Measurements from ENCODE around the gene FARS2. TPM values are rescaled to one million over a fixed set of nuclear protein-coding genes. Genes with fewer than 3 reads are reported as not detected.

Gene FARS2
- total RNA-seq, 2 experiments from 2014 or later = 13.8 to 14.3 TPM

- no peak for TF ChIP-seq CTCF (conservative IDR thresholded peaks at IDR 0.05; ENCODE audit: low read length)
- TF ChIP-seq EZH2phosphoT487 (IDR thresholded peaks at IDR 0.05; ENCODE audit: borderline replicate concordance, low read depth, low read length) = no peak
- Histone ChIP-seq H3K36me3 (ENCODE audit: insufficient read depth, low read length) (no peaks in the 10 kb centered on the region), H3K9me2 (ENCODE audit: insufficient read depth, low read length) (no peaks in the 10 kb centered on the region), H2AFZ (ENCODE audit: low read length) (no peak overlapping the region), H3K4me3 (ENCODE audit: low read depth, low read length, poor library complexity, severe bottlenecking) (no peak overlapping the region), H3K9me3 (ENCODE audit: low read length) (no peaks in the 10 kb centered on the region), H4K20me1 (ENCODE audit: insufficient read depth, low read length) (no peaks in the 10 kb centered on the region), H3K79me2 (ENCODE audit: insufficient read depth, low read depth, low read length) (no peaks in the 10 kb centered on the region), H3K27ac (ENCODE audit: low read depth, low read length, poor library complexity, severe bottlenecking) (no peak overlapping the region), H3K4me2 (ENCODE audit: low read length) (no peak overlapping the region; the same call in 1 of the 2 replicates), H3K4me1 (ENCODE audit: insufficient read depth, low read length, poor library complexity, severe bottlenecking) (peaks cover 20% of the 10 kb centered on the region)
- ChIA-PET CTCF (ENCODE audit: unreplicated experiment) (no interaction called here), POLR2A (interaction anchor here (0.7 to 1.2 kb wide), 3 partner anchors 13 to 45 kb away, joined by 3 to 4 read pairs (median 3); no protein-coding TSS in a partner anchor)
- DNase-seq (ENCODE audit: low spot score) = no peak
- intact Hi-C loops (cut with micrococcal nuclease; ENCODE audit: unreplicated experiment) = no loop called here
- no TSS peak for BruUV-seq (replicated peaks)
Observed at GRCh38 chr6:5664149-5664548, 402.8 kb downstream of the FARS2 start.

GRCh38 chr6:5665173-5665572 is 403.9 kb downstream of the FARS2 start:
- intact Hi-C loops (cut with micrococcal nuclease; ENCODE audit: unreplicated experiment) = no loop called here
- Histone ChIP-seq H3K4me2 (ENCODE audit: low read length) (peak overlapping the region; percentile 48; the same call in 1 of the 2 replicates), H3K9me3 (ENCODE audit: low read length) (no peaks in the 10 kb centered on the region), H3K27ac (ENCODE audit: low read depth, low read length, poor library complexity, severe bottlenecking) (peak overlapping the region; percentile 19), H4K20me1 (ENCODE audit: insufficient read depth, low read length) (no peaks in the 10 kb centered on the region), H3K79me2 (ENCODE audit: insufficient read depth, low read depth, low read length) (no peaks in the 10 kb centered on the region), H2AFZ (ENCODE audit: low read length) (peak overlapping the region; percentile 68), H3K4me1 (ENCODE audit: insufficient read depth, low read length, poor library complexity, severe bottlenecking) (peaks cover 20% of the 10 kb centered on the region), H3K9me2 (ENCODE audit: insufficient read depth, low read length) (no peaks in the 10 kb centered on the region), H3K4me3 (ENCODE audit: low read depth, low read length, poor library complexity, severe bottlenecking) (no peak overlapping the region), H3K36me3 (ENCODE audit: insufficient read depth, low read length) (no peaks in the 10 kb centered on the region)
- peak; percentile 81 for DNase-seq (ENCODE audit: low spot score)
- ChIA-PET POLR2A (interaction anchor here (0.6 to 1.2 kb wide), 3 partner anchors 14 to 50 kb away, joined by 3 to 5 read pairs (median 4); no protein-coding TSS in a partner anchor), CTCF (ENCODE audit: unreplicated experiment) (interaction anchor here (0.5 kb wide), 2 partner anchors 342 to 343 kb away, joined by 3 to 13 read pairs; no protein-coding TSS in a partner anchor)
- no TSS peak for BruUV-seq (replicated peaks)
- TF ChIP-seq CTCF (conservative IDR thresholded peaks at IDR 0.05; ENCODE audit: low read length) (no peak), EZH2phosphoT487 (IDR thresholded peaks at IDR 0.05; ENCODE audit: borderline replicate concordance, low read depth, low read length) (no peak)

- no peak for TF ChIP-seq EZH2phosphoT487 (IDR thresholded peaks at IDR 0.05; ENCODE audit: borderline replicate concordance, low read depth, low read length)
- no peak for TF ChIP-seq CTCF (conservative IDR thresholded peaks at IDR 0.05; ENCODE audit: low read length)
- intact Hi-C loops (cut with micrococcal nuclease; ENCODE audit: unreplicated experiment) = no loop called here
- no peak for DNase-seq (ENCODE audit: low spot score)
- ChIA-PET CTCF (ENCODE audit: unreplicated experiment) (no interaction called here), POLR2A (interaction anchor here (1.0 kb wide), 1 partner anchor 14 kb away, joined by 5 read pairs; no protein-coding TSS in a partner anchor)
- Histone ChIP-seq H3K9me3 (ENCODE audit: low read length) (no peaks in the 10 kb centered on the region), H3K4me1 (ENCODE audit: insufficient read depth, low read length, poor library complexity, severe bottlenecking) (peaks cover 20% of the 10 kb centered on the region), H3K4me2 (ENCODE audit: low read length) (peak overlapping the region; percentile 48; the same call in 1 of the 2 replicates), H3K4me3 (ENCODE audit: low read depth, low read length, poor library complexity, severe bottlenecking) (no peak overlapping the region), H3K9me2 (ENCODE audit: insufficient read depth, low read length) (no peaks in the 10 kb centered on the region), H3K36me3 (ENCODE audit: insufficient read depth, low read length) (no peaks in the 10 kb centered on the region), H3K27ac (ENCODE audit: low read depth, low read length, poor library complexity, severe bottlenecking) (peak overlapping the region; percentile 19), H3K79me2 (ENCODE audit: insufficient read depth, low read depth, low read length) (no peaks in the 10 kb centered on the region), H4K20me1 (ENCODE audit: insufficient read depth, low read length) (no peaks in the 10 kb centered on the region), H2AFZ (ENCODE audit: low read length) (peak overlapping the region; percentile 68)
- no TSS peak for BruUV-seq (replicated peaks)
Observed at GRCh38 chr6:5665667-5666066, 404.4 kb downstream of the FARS2 start.
